Measurements from ENCODE around the gene SCAF1.

Gene SCAF1

GRCh38 chr19:49594993-49595818, 46.8 kb upstream of the SCAF1 start:
- FAIRE-seq (no peak), DNase-seq (ENCODE audit: insufficient read length, low spot score) (no peak)
- TF ChIP-seq CTCF (IDR thresholded peaks at IDR 0.05; ENCODE audit: insufficient read depth, missing control alignments): no peak

- FAIRE-seq (no peak), DNase-seq (ENCODE audit: insufficient read length, low spot score) (no peak)
- no peak for TF ChIP-seq CTCF (IDR thresholded peaks at IDR 0.05; ENCODE audit: insufficient read depth, missing control alignments)
These were observed 46.1 kb upstream of the SCAF1 start for GRCh38 chr19:49595819-49596404.

GRCh38 chr19:49596407-49596806, 45.6 kb upstream of the SCAF1 start:
- DNase-seq (ENCODE audit: insufficient read length, low spot score): no peak
- no peak for TF ChIP-seq CTCF (IDR thresholded peaks at IDR 0.05; ENCODE audit: insufficient read depth, missing control alignments)
- FAIRE-seq: no peak

- TF ChIP-seq CTCF (IDR thresholded peaks at IDR 0.05; ENCODE audit: insufficient read depth, missing control alignments): no peak
- FAIRE-seq: no peak
These were observed 44.9 kb upstream of the SCAF1 start for GRCh38 chr19:49596954-49597702.

GRCh38 chr19:49597703-49597974, 44.4 kb upstream of the SCAF1 start:
- DNase-seq (ENCODE audit: insufficient read length, low spot score): no peak
- no peak for FAIRE-seq
- no peak for TF ChIP-seq CTCF (IDR thresholded peaks at IDR 0.05; ENCODE audit: insufficient read depth, missing control alignments)

More at GRCh38 chr19:49596954-49597702, 44.9 kb upstream of the SCAF1 start:
- DNase-seq (ENCODE audit: insufficient read length, low spot score): no peak

GRCh38 chr19:49599378-49600295, 42.4 kb upstream of the SCAF1 start:
- no peak for TF ChIP-seq CTCF (IDR thresholded peaks at IDR 0.05; ENCODE audit: insufficient read depth, missing control alignments)
- no peak for FAIRE-seq
- no peak for DNase-seq (ENCODE audit: insufficient read length, low spot score)

All from D721Med (cell line).